Motor neuron (in vitro differentiated cells): ENCODE data around the gene ULK3. TPM values are rescaled to one million over a fixed set of nuclear protein-coding genes. Genes with fewer than 3 reads are reported as not detected.

Experiments used
- ATAC-seq, 8 experiments: fragments of 200-7000 bp; cut with Tn5 transposase; replicated peaks in 6 of 8; 2 replicates each; pipeline ENCODE4 v1.8.0; 2021; ENCODE audit warnings: mild to moderate bottlenecking in 8 of 8, moderate library complexity in 8 of 8
- H3K27ac ChIP-seq, 2 donors: fragments of 250-450 bp; sonication (Bioruptor Pico); 2 replicates each; pipeline ENCODE4 v1.9.0; 2021; ENCODE audit warnings: antibody characterized with exemption in 2 of 2, mild to moderate bottlenecking in 2 of 2, moderate library complexity in 1 of 2
- H3K4me1 ChIP-seq, 2 donors: fragments of 250-450 bp; sonication (Bioruptor Pico); replicated peaks in 1 of 2; 2 replicates each; pipeline ENCODE4 v1.6.1; 2021; ENCODE audit warnings: antibody characterized with exemption in 2 of 2, mild to moderate bottlenecking in 2 of 2, moderate library complexity in 1 of 2
- H3K4me3 ChIP-seq, 5 donors: fragments of 250-450 bp; sonication (Bioruptor Pico); 2 replicates each; pipeline ENCODE4 v1.9.0; 2021; ENCODE audit warnings: antibody characterized with exemption in 5 of 5, mild to moderate bottlenecking in 5 of 5, moderate library complexity in 4 of 5
- WGBS, 10 experiments: fragments of 450-650 bp; shearing (Covaris generic); methylation state at CpG; one replicate each; pipeline ENCODE4 v1.0.0; 2022; 5-methylcytosine and 5-hydroxymethylcytosine counted together
- in situ Hi-C, 9 experiments: fragments of 400-800 bp; cut with MboI; loops; one replicate each; pipeline ENCODE4 v1.15.0; 2021; ENCODE audit warnings: low sequenced_read_pairs in 9 of 9, low pct_unique_long_range_greater_than_20kb in 2 of 9; ENCODE audit not compliant: unreplicated experiment in 9 of 9
- total RNA-seq, 8 experiments: library from RNA; unstranded; fragments of 300-600 nt; gene quantifications; 2 replicates each; pipeline versions ENCODE4 v1.2.3 to v1.2.4, GENCODE V29; 2022

ULK3 gene
- total RNA-seq, 8 experiments from 2014 or later, result 19.8 to 37.2 (median 28.6) TPM

GRCh38 chr15:74822233-74822632 lies 20.7 kb downstream of the ULK3 start:
- Histone ChIP-seq H3K4me1 (peaks cover 33 to 40% of the 10 kb centered on the region in 2 donors), H3K27ac (no peak overlapping the region), H3K4me3 (no peak overlapping the region)
- ATAC-seq, result no peak
- in situ Hi-C loops, result no loop called here
- 73 to 100% (median 86%) methylated on average over 1 to 3 of the region's 4 CpGs; no CpG with 5 or more reads in 5 of the 10 experiments for WGBS, 10 experiments

DNA sequence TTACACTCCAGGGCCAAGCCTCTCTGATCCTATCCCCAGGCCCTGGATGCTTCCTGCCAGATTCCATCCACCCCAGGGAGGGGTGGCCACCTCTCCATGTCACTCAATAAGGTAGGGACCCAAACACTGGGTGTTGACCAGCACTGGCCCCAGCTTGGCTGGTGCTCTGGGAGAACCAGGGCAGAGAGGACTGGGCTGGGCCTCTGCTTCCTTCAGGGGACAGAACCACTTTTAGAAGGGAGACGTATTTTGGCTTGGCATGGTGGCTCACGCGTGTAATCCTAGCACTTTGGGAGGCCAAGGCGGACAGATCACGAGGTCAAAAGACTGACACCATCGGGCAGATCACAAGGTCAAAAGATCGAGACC lies 21.2 kb downstream of the ULK3 start:
- in situ Hi-C loops, result no loop called here
- no peak for ATAC-seq
- Histone ChIP-seq H3K4me3 (no peak overlapping the region), H3K4me1 (peaks cover 34 to 42% of the 10 kb centered on the region in 2 donors), H3K27ac (peak overlapping the region in 1 of 2 donors; percentile 7)
- 80 to 100% (median 80%) methylated on average over 1 to 3 of the region's 7 CpGs; no CpG with 5 or more reads in 5 of the 10 experiments for WGBS, 10 experiments

DNA sequence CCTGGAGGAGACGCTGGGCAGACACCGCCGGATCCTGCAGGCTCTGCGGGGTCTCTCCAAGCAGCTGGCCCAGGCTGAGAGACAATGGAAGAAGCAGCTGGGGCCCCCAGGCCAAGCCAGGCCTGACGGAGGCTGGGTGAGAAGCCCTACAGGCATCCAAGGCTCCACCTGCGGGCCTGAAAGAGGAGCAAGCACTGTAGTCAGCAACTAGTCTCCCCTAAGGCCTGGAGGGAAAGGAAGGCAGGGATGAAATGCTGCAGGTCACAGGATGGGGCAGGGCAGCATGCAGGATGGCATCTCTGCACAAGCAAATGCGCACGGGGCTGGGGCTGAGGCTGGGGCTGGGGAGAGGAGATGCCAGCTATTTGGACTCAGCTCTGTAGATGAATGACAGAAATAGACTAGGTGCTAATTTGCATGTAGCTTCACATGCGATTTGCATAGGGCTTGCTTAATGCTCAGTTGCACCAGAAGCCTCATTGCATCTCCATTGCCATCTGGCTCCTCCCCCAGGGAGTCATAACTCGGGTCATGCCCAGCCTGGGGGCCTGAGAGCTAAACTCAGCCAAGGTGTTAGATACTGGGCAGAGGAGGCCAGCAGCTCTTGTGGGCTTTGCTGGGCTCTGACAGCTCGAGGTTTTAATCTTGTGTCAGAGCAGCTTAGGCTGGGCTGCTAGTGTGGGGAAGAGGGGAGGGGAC lies 21.7 kb downstream of the ULK3 start:
- peak; percentile 42 to 91 (median 68) for ATAC-seq
- Histone ChIP-seq H3K4me3 (no peak overlapping the region), H3K4me1 (peaks cover 32 to 38% of the 10 kb centered on the region in 2 donors), H3K27ac (peak overlapping the region; percentile 7 to 18)
- in situ Hi-C loops, result no loop called here
- 0 to 47% (median 19%) methylated on average over 1 to 6 of the region's 11 CpGs; no CpG with 5 or more reads in 4 of the 10 experiments for WGBS, 10 experiments

DNA sequence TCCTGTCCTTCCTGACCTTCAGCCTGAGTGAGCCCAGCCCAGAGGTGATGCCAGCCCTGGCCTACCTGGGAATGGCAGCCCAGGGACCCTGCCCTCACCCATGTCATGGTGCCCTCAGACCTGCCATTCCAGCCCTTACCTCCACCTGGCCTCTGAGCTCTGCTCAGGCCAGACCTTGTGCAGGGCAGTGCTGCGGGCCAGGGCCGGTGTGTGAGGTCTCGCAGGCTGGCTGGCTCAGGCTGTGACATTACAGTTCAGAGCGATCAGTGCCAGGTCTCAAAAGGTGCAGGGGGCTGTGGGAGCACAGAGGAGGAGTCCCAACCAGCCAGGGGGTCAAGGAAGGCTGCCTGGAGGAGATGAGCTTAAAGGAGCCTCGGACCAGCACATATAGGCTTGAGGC lies 22.9 kb downstream of the ULK3 start:
- 78 to 100% (median 100%) methylated on average over 1 to 2 of the region's 5 CpGs; no CpG with 5 or more reads in 7 of the 10 experiments for WGBS, 10 experiments
- in situ Hi-C loops, result no loop called here

DNA sequence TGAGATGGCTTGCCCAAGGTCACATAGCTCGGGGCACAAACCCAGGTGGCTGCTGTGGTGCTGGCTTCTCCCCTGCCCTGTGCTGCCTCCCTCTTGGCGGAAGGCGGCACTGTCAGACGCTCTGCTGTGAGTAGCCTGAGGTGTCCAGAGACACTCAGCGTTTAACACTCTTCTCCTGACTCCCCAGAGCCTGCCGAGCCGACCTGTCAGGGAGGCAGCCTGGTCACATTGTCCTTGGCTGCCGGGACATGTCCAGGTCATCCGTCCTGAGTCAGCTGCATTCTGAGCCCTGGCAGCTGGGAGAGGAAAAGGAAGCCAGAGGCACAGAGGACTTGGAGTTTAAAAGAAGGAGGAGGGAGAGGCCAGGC lies 25.6 kb downstream of the ULK3 start:
- ATAC-seq, result peak in 7 of 8 experiments; percentile 9 to 72 (median 68)
- H3K4me1 ChIP-seq, result peaks cover 26 to 27% of the 10 kb centered on the region in 2 donors
- in situ Hi-C loops, result no loop called here
- no peak overlapping the region for H3K4me3 ChIP-seq
- WGBS, 10 experiments, result 0 to 86% (median 34%) methylated on average over 1 to 3 of the region's 9 CpGs; no CpG with 5 or more reads in 5 of the 10 experiments
- H3K27ac ChIP-seq, result peak overlapping the region in 1 of 2 donors; percentile 29

More for the DNA sequence above, 22.9 kb downstream of the ULK3 start:
- no peak for ATAC-seq
- Histone ChIP-seq H3K4me1 (peaks cover 26 to 31% of the 10 kb centered on the region in 2 donors), H3K27ac (no peak overlapping the region), H3K4me3 (no peak overlapping the region)

DNA sequence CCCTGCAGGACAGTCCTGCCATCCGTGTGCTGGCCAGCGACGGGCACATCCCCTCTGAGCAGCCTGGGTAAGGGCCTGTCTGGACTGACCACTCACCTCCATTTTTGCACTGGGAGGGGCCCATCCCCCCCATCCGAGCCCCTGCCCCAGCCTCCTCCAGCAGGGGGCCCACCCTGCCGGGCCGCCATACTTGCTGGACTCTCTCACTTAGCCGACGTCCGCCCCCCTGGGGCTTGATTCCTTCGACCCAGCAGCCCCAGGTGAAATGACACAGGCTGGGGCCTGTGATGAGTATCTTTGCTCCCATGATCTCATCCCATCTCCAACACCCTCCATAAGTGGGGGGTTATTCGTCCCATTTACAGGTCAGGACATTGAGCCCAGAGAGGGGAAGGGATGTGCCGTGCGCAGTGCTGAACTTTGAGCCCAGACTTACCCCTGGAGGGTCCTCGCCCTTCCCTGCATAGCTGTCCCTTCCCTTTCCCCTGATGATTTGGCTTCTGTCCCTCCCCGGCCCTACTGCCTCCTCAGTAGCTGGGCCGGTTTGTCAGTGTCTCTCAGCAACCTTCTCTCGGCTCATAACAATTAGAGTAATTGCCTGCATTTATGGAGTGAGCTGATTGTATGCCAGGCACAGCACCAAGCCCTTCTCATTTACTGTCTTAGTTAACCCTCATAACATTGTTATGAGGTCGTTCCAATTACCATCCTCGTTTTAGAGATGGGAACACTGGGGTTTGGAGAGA lies 26.2 kb downstream of the ULK3 start:
- H3K27ac ChIP-seq, result no peak overlapping the region
- H3K4me1 ChIP-seq, result peaks cover 24 to 26% of the 10 kb centered on the region in 2 donors
- 0 to 61% (median 25%) methylated on average over 1 to 9 of the region's 19 CpGs; no CpG with 5 or more reads in 5 of the 10 experiments for WGBS, 10 experiments
- no peak overlapping the region for H3K4me3 ChIP-seq
- in situ Hi-C loops, result no loop called here
- ATAC-seq, result peak in 6 of 8 experiments; percentile 1 to 55 (median 10)

GRCh38 chr15:74815961-74816360 lies 27.0 kb downstream of the ULK3 start:
- 51% methylated on average over 3 of the region's 15 CpGs; no CpG with 5 or more reads in 9 of the 10 experiments for WGBS, 10 experiments
- H3K4me3 ChIP-seq, result no peak overlapping the region
- peaks cover 15 to 17% of the 10 kb centered on the region in 2 donors for H3K4me1 ChIP-seq
- ATAC-seq, result no peak
- in situ Hi-C loops, result no loop called here
- no peak overlapping the region for H3K27ac ChIP-seq

- in situ Hi-C loops, result no loop called here
- H3K4me3 ChIP-seq, result no peak overlapping the region
- no peak for ATAC-seq
- 53 to 100% (median 83%) methylated on average over 1 to 6 of the region's 10 CpGs; no CpG with 5 or more reads in 3 of the 10 experiments for WGBS, 10 experiments
- H3K27ac ChIP-seq, result no peak overlapping the region
- peaks cover 9 to 12% of the 10 kb centered on the region in 2 donors for H3K4me1 ChIP-seq
These were observed 27.6 kb downstream of the ULK3 start for GRCh38 chr15:74815121-74815934.

- in situ Hi-C loops, result no loop called here
- Histone ChIP-seq H3K4me3 (no peak within 1 kb of the TSS), H3K27ac (no peak within 1 kb of the TSS), H3K4me1 (peaks cover 9 to 15% of the 10 kb centered on the region in 2 donors)
- ATAC-seq, result peak in 1 of 8 experiments; percentile 10
- WGBS, 10 experiments, result 85% methylated on average over 4 of the region's 12 CpGs; no CpG with 5 or more reads in 9 of the 10 experiments
These were observed 30.4 kb downstream of the ULK3 start, which contains the start of gene LMAN1L for GRCh38 chr15:74812533-74812932. TSS of gene LMAN1L (plus strand) at chr15:74812835. CDS start at chr15:74812855, 20 bp downstream.

- no peak for ATAC-seq
- Histone ChIP-seq H3K4me3 (no peak overlapping the region), H3K4me1 (peaks cover 7 to 13% of the 10 kb centered on the region in 2 donors), H3K27ac (no peak overlapping the region)
- in situ Hi-C loops, result no loop called here
- 61 to 100% (median 80%) methylated on average over 1 to 3 of the region's 3 CpGs; no CpG with 5 or more reads in 7 of the 10 experiments for WGBS, 10 experiments
These were observed 33.0 kb downstream of the ULK3 start for GRCh38 chr15:74809956-74810355.

DNA sequence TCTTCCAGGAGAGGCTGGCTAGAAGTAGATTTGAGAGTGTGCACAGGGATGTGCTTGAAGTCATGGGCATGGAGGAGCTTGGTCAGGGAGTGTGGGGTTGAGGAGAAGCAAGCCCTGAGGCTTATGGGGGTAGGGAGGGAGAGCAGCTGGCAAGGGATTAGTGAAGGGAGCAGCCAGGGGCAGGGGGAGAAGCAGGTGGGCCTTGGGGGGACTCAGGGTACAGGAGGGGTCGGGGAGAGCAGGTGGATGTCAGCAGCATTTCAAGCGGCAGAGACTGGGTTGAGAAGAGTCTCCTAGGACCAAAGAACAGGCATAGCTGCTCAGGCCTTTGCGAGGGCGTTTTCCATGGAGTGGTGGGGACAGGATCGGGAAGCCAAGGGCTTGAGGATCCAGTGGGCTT lies 33.7 kb downstream of the ULK3 start:
- ATAC-seq, result peak in 1 of 8 experiments; percentile 7
- in situ Hi-C loops, result no loop called here
- Histone ChIP-seq H3K4me3 (no peak overlapping the region), H3K4me1 (peaks cover 7 to 13% of the 10 kb centered on the region in 2 donors), H3K27ac (no peak overlapping the region)
- WGBS, 10 experiments, result 78 to 100% (median 100%) methylated on average over 1 to 3 of the region's 5 CpGs; no CpG with 5 or more reads in 7 of the 10 experiments

DNA sequence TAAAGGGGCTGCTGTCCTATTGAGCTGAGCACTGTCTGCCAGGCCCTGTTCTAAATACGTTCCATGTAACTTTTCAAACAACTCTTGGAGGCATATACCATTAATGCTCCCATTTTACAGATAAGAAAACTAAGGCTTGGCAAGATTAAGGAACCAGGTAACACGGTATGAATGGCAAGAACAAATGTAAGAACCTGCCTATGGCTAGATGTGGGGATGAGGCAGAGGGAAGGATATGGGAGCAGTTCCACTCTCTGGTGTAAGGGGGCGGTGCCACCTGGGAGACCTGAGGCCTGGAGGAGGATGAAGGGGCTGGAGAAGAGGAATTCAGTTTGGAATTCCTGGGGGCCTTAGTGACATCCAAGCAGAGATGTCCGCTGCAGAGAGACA lies 34.1 kb downstream of the ULK3 start:
- 20 to 90% (median 60%) methylated on average over 1 to 3 of the region's 4 CpGs; no CpG with 5 or more reads in 3 of the 10 experiments for WGBS, 10 experiments
- peak in 1 of 8 experiments; percentile 14 for ATAC-seq
- in situ Hi-C loops, result no loop called here
- H3K27ac ChIP-seq, result no peak overlapping the region
- H3K4me1 ChIP-seq, result peaks cover 7 to 13% of the 10 kb centered on the region in 2 donors
- no peak overlapping the region for H3K4me3 ChIP-seq
